ENCODE measurements around the gene SPATA24.
"Not testable (repeated sequence)": the region's sequence is repeated elsewhere in the genome, so short reads cannot be mapped to it uniquely, and the experiment has no call there.

The SPATA24 gene

GRCh38 chr5:139354186-139354585 lies 49.7 kb downstream of the SPATA24 start:
- Histone ChIP-seq H3K9me3 (no peaks in the 10 kb centered on the region), H3K27ac (no peak overlapping the region), H3K4me1 (ENCODE audit: control insufficient read depth in 1 of 2, insufficient read depth in 1 of 2, low read depth in 1 of 2, low read length in 1 of 2) (no peaks in the 10 kb centered on the region), H3K36me3 (peaks cover 13% of the 10 kb centered on the region), H3K27me3 (no peaks in the 10 kb centered on the region), H3K4me3 (ENCODE audit: low read depth in 1 of 2, low read length in 1 of 2) (no peak overlapping the region)
- no peak for TF ChIP-seq CTCF (IDR thresholded peaks at IDR 0.05)

- H3K27me3 ChIP-seq; H3K9me3 ChIP-seq; H3K36me3 ChIP-seq; H3K4me3 ChIP-seq (ENCODE audit: low read depth in 1 of 2, low read length in 1 of 2); H3K27ac ChIP-seq: not testable (repeated sequence)
- peaks cover 7 to 17% of the 10 kb centered on the region in 2 experiments for H3K4me1 ChIP-seq (ENCODE audit: control insufficient read depth in 1 of 2, insufficient read depth in 1 of 2, low read depth in 1 of 2, low read length in 1 of 2)
Observed at GRCh38 chr5:139347863-139348262, 56.0 kb downstream of the SPATA24 start.

Data from neutrophil (primary cell).